Measurements from ENCODE around the gene MEIG1. TPM values are rescaled to one million over a fixed set of nuclear protein-coding genes. Genes with fewer than 3 reads are reported as not detected.

MEIG1 gene
- total RNA-seq: not detected
- total RNA-seq (2013): 0.32 TPM

- Mint-ChIP-seq H3K36me3 (no peaks in the 10 kb centered on the region), H3K4me3 (peak within 1 kb of the TSS; percentile 97), H3K9me3 (no peaks in the 10 kb centered on the region), H3K4me1 (peaks cover 16 to 20% of the 10 kb centered on the region in 2 donors), H3K27ac (peak within 1 kb of the TSS; percentile 95 to 96), H3K27me3 (ENCODE audit: low read depth in 2 of 2) (no peaks in the 10 kb centered on the region)
- no peaks in the 10 kb centered on the region for H3K36me3 ChIP-seq (ENCODE audit: control insufficient read depth, insufficient read depth, low read length)
- peak within 1 kb of the TSS; percentile 78 for H3K4me3 ChIP-seq (ENCODE audit: low read length)
- peak; percentile 88 to 93 (median 88) for ATAC-seq
- peaks cover 15% of the 10 kb centered on the region for H3K4me1 ChIP-seq (ENCODE audit: control insufficient read depth, insufficient read depth, low read length)
- peak; percentile 90 to 93 for DNase-seq
- H3K9me3 ChIP-seq (ENCODE audit: control insufficient read depth, insufficient read depth, low read length): no peaks in the 10 kb centered on the region
- under 1% methylated on average over 60 of the region's 60 CpGs for WGBS (ENCODE audit: insufficient coverage)
- no peaks in the 10 kb centered on the region for H3K27me3 ChIP-seq (ENCODE audit: control insufficient read depth, insufficient read depth, low read length)
- peak within 1 kb of the TSS; percentile 76 for H3K27ac ChIP-seq (ENCODE audit: low read length)
- TF ChIP-seq CTCF (IDR thresholded peaks at IDR 0.05): no peak
- intact Hi-C loops (cut with micrococcal nuclease): no loop called here
These were observed at the start of gene MEIG1 for GRCh38 chr10:14959221-14960057. Gene MEIG1 (plus strand): TSS chr10:14959388. CDS start chr10:14966469, 7,081 bp downstream.

- no peaks in the 10 kb centered on the region for H3K9me3 Mint-ChIP-seq
- Histone ChIP-seq H3K4me3 (ENCODE audit: low read length) (no peak overlapping the region), H3K36me3 (ENCODE audit: control insufficient read depth, insufficient read depth, low read length) (peaks cover 70% of the 10 kb centered on the region), H3K4me1 (ENCODE audit: control insufficient read depth, insufficient read depth, low read length) (no peaks in the 10 kb centered on the region), H3K9me3 (ENCODE audit: control insufficient read depth, insufficient read depth, low read length) (no peaks in the 10 kb centered on the region), H3K27me3 (ENCODE audit: control insufficient read depth, insufficient read depth, low read length) (no peaks in the 10 kb centered on the region), H3K27ac (ENCODE audit: low read length) (no peak overlapping the region)
- no peaks in the 10 kb centered on the region for H3K27me3 Mint-ChIP-seq (ENCODE audit: low read depth in 2 of 2)
- H3K4me3 Mint-ChIP-seq: no peak overlapping the region
- no peak for TF ChIP-seq CTCF (IDR thresholded peaks at IDR 0.05)
- H3K27ac Mint-ChIP-seq: no peak overlapping the region
- H3K36me3 Mint-ChIP-seq: peaks cover 39% of the 10 kb centered on the region
- ATAC-seq (no peak), DNase-seq (no peak)
- peaks cover 15 to 31% of the 10 kb centered on the region in 2 donors for H3K4me1 Mint-ChIP-seq
- 97% methylated on average over 4 of the region's 4 CpGs for WGBS (ENCODE audit: insufficient coverage)
- intact Hi-C loops (cut with micrococcal nuclease): no loop called here
These were observed 48.2 kb upstream of the MEIG1 start for GRCh38 chr10:14910953-14911352.

- TF ChIP-seq CTCF (IDR thresholded peaks at IDR 0.05): no peak
- H3K27ac Mint-ChIP-seq: no peak overlapping the region
These were observed 47.4 kb upstream of the MEIG1 start for GRCh38 chr10:14911801-14912200.

More at GRCh38 chr10:14911801-14912200, 47.4 kb upstream of the MEIG1 start:
- 99% methylated on average over 3 of the region's 3 CpGs for WGBS (ENCODE audit: insufficient coverage)
- H3K4me1 ChIP-seq (ENCODE audit: control insufficient read depth, insufficient read depth, low read length): no peaks in the 10 kb centered on the region
- H3K27me3 ChIP-seq (ENCODE audit: control insufficient read depth, insufficient read depth, low read length): no peaks in the 10 kb centered on the region
- Mint-ChIP-seq H3K4me3 (no peak overlapping the region), H3K36me3 (peaks cover 47% of the 10 kb centered on the region), H3K9me3 (no peaks in the 10 kb centered on the region), H3K4me1 (peaks cover 17 to 30% of the 10 kb centered on the region in 2 donors), H3K27me3 (ENCODE audit: low read depth in 2 of 2) (no peaks in the 10 kb centered on the region)
- ATAC-seq (no peak), DNase-seq (no peak)
- no peak overlapping the region for H3K4me3 ChIP-seq (ENCODE audit: low read length)
- no peaks in the 10 kb centered on the region for H3K9me3 ChIP-seq (ENCODE audit: control insufficient read depth, insufficient read depth, low read length)
- no peak overlapping the region for H3K27ac ChIP-seq (ENCODE audit: low read length)
- intact Hi-C loops (cut with micrococcal nuclease): no loop called here
- H3K36me3 ChIP-seq (ENCODE audit: control insufficient read depth, insufficient read depth, low read length): peaks cover 77% of the 10 kb centered on the region
